GM23338 (cell line): Measurements from ENCODE around the gene PLBD1.

ENCODE experiments used
- EZH2 ChIP-seq: fragments of 200-600 bp; sonication (generic); IDR thresholded peaks from one replicate; pipeline ENCODE4 v1.8.0; 2017; ENCODE audit warnings: antibody characterized with exemption, mild to moderate bottlenecking, low read depth; ENCODE audit not compliant: unreplicated experiment
- ZNF331 ChIP-seq: fragments of 250-450 bp; sonication (Bioruptor Pico); IDR thresholded peaks from 2 replicates; pipeline ENCODE4 v1.5.0; 2020; ENCODE audit warnings: low read depth, mild to moderate bottlenecking, moderate library complexity
- TF ChIP-seq, protein P1 (sequence below), 2 experiments: fragments of 200-600 bp in 1 of 2; sonication (generic) in 1 of 2; conservative IDR thresholded peaks; 2 replicates each; pipeline versions ENCODE4 v1.5.1 to v1.6.1; 2016 to 2017; ENCODE audit warnings: antibody characterized with exemption in 2 of 2, low read depth in 2 of 2, mild to moderate bottlenecking in 2 of 2, moderate library complexity in 1 of 2
- TF ChIP-seq, protein P2 (sequence below): IDR thresholded peaks from 2 replicates; pipeline ENCODE4 v1.6.1; 2016; ENCODE audit warnings: antibody characterized with exemption
- TF ChIP-seq, protein P3 (sequence below): IDR thresholded peaks from one replicate; pipeline ENCODE4 v1.6.1; 2018; ENCODE audit warnings: antibody characterized with exemption; ENCODE audit not compliant: unreplicated experiment

GRCh38 chr12:14514946-14515345, 52.7 kb downstream of the PLBD1 start:
- TF ChIP-seq, protein P1, sequence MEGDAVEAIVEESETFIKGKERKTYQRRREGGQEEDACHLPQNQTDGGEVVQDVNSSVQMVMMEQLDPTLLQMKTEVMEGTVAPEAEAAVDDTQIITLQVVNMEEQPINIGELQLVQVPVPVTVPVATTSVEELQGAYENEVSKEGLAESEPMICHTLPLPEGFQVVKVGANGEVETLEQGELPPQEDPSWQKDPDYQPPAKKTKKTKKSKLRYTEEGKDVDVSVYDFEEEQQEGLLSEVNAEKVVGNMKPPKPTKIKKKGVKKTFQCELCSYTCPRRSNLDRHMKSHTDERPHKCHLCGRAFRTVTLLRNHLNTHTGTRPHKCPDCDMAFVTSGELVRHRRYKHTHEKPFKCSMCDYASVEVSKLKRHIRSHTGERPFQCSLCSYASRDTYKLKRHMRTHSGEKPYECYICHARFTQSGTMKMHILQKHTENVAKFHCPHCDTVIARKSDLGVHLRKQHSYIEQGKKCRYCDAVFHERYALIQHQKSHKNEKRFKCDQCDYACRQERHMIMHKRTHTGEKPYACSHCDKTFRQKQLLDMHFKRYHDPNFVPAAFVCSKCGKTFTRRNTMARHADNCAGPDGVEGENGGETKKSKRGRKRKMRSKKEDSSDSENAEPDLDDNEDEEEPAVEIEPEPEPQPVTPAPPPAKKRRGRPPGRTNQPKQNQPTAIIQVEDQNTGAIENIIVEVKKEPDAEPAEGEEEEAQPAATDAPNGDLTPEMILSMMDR (conservative IDR thresholded peaks at IDR 0.05; ENCODE audit: low read depth in 2 of 2): no peak
- TF ChIP-seq EZH2: no peak
- TF ChIP-seq, protein P2, sequence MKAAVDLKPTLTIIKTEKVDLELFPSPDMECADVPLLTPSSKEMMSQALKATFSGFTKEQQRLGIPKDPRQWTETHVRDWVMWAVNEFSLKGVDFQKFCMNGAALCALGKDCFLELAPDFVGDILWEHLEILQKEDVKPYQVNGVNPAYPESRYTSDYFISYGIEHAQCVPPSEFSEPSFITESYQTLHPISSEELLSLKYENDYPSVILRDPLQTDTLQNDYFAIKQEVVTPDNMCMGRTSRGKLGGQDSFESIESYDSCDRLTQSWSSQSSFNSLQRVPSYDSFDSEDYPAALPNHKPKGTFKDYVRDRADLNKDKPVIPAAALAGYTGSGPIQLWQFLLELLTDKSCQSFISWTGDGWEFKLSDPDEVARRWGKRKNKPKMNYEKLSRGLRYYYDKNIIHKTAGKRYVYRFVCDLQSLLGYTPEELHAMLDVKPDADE: no peak
- TF ChIP-seq, protein P3, sequence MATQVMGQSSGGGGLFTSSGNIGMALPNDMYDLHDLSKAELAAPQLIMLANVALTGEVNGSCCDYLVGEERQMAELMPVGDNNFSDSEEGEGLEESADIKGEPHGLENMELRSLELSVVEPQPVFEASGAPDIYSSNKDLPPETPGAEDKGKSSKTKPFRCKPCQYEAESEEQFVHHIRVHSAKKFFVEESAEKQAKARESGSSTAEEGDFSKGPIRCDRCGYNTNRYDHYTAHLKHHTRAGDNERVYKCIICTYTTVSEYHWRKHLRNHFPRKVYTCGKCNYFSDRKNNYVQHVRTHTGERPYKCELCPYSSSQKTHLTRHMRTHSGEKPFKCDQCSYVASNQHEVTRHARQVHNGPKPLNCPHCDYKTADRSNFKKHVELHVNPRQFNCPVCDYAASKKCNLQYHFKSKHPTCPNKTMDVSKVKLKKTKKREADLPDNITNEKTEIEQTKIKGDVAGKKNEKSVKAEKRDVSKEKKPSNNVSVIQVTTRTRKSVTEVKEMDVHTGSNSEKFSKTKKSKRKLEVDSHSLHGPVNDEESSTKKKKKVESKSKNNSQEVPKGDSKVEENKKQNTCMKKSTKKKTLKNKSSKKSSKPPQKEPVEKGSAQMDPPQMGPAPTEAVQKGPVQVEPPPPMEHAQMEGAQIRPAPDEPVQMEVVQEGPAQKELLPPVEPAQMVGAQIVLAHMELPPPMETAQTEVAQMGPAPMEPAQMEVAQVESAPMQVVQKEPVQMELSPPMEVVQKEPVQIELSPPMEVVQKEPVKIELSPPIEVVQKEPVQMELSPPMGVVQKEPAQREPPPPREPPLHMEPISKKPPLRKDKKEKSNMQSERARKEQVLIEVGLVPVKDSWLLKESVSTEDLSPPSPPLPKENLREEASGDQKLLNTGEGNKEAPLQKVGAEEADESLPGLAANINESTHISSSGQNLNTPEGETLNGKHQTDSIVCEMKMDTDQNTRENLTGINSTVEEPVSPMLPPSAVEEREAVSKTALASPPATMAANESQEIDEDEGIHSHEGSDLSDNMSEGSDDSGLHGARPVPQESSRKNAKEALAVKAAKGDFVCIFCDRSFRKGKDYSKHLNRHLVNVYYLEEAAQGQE: no peak
- no peak for TF ChIP-seq ZNF331 (CRISPR knock-in tag)
